K562 (cell line): ENCODE measurements around the gene P4HB. TPM values are rescaled to one million over a fixed set of nuclear protein-coding genes. Genes with fewer than 3 reads are reported as not detected.

Experiments
- CBFA2T3 ChIP-seq: fragments of 450-650 bp; IDR thresholded peaks from 2 replicates; pipeline ENCODE4 v1.6.1; 2017
- CXXC5 ChIP-seq: fragments of 250-450 bp; sonication (Bioruptor Pico); IDR thresholded peaks from 2 replicates; pipeline ENCODE4 v1.8.0; 2022; ENCODE audit warnings: inconsistent platforms, mild to moderate bottlenecking, moderate library complexity
- ESRRB ChIP-seq: fragments of 250-450 bp; sonication (Bioruptor Pico); IDR thresholded peaks from 2 replicates; pipeline ENCODE4 v1.5.0; 2020; ENCODE audit warnings: mild to moderate bottlenecking, moderate library complexity, borderline replicate concordance
- GTF2A2 ChIP-seq: IDR thresholded peaks from 2 replicates; pipeline ENCODE4 v1.6.1; 2016; ENCODE audit warnings: mild to moderate bottlenecking, missing genetic modification characterization, missing compliant biosample characterization
- HCFC1 ChIP-seq: IDR thresholded peaks from 2 replicates; pipeline ENCODE4 v1.6.1; 2012; ENCODE audit warnings: low read depth, low read length, improper control_type of control experiment
- HDAC1 ChIP-seq, 2 experiments: fragments of 450-650 bp; IDR thresholded peaks; 2 replicates each; pipeline ENCODE4 v1.6.1; 2016 to 2017; ENCODE audit warnings: inconsistent platforms in 1 of 2, mild to moderate bottlenecking in 1 of 2, moderate library complexity in 1 of 2
- MAFG ChIP-seq: fragments of 450-650 bp; conservative IDR thresholded peaks from 2 replicates; pipeline ENCODE4 v1.6.1; 2016; ENCODE audit warnings: missing genetic modification characterization, missing compliant biosample characterization
- MTA1 ChIP-seq: fragments of 450-650 bp; IDR thresholded peaks from 2 replicates; pipeline ENCODE4 v1.6.1; 2017; ENCODE audit warnings: borderline replicate concordance
- POLR2G ChIP-seq: fragments of 200-400 bp; formaldehyde crosslinking; IDR thresholded peaks from 2 replicates; pipeline ENCODE4 v1.6.1; 2017; ENCODE audit warnings: low read depth, mild to moderate bottlenecking, antibody characterized with exemption, low read length, moderate library complexity
- RBFOX2 ChIP-seq: fragments of 200-400 bp; formaldehyde crosslinking; IDR thresholded peaks from 2 replicates; pipeline ENCODE4 v1.6.1; 2017; ENCODE audit warnings: low read depth, mild to moderate bottlenecking, low read length, moderate library complexity
- RUNX1 ChIP-seq: sonication (generic); IDR thresholded peaks from 2 replicates; pipeline ENCODE4 v1.6.1; 2016; ENCODE audit warnings: antibody characterized with exemption, low read depth
- SOX6 ChIP-seq: fragments of 450-650 bp; IDR thresholded peaks from 2 replicates; pipeline ENCODE4 v1.6.1; 2014; ENCODE audit warnings: mild to moderate bottlenecking
- STAT5A ChIP-seq: IDR thresholded peaks from 2 replicates; pipeline ENCODE4 v1.6.1; 2012; ENCODE audit warnings: low read length, inconsistent platforms, borderline replicate concordance
- TBP ChIP-seq: optimal IDR thresholded peaks from 2 replicates; pipeline ENCODE3; 2011; ENCODE audit warnings: low read depth, low read length, improper control_type of control experiment
- THRAP3 ChIP-seq: fragments of 450-650 bp; IDR thresholded peaks from 2 replicates; pipeline ENCODE4 v1.6.1; 2016; ENCODE audit warnings: mild to moderate bottlenecking, inconsistent platforms, borderline replicate concordance
- ZFP30 ChIP-seq: fragments of 250-450 bp; sonication (Bioruptor Pico); IDR thresholded peaks from 2 replicates; pipeline ENCODE4 v1.8.0; 2022; ENCODE audit warnings: moderate library complexity, mild to moderate bottlenecking, inconsistent platforms, borderline replicate concordance
- ZNF184 ChIP-seq: sonication (generic); formaldehyde crosslinking; IDR thresholded peaks from 2 replicates; pipeline ENCODE4 v1.5.0; 2020; ENCODE audit warnings: missing genetic modification reagents
- ZNF224 ChIP-seq: sonication (generic); formaldehyde crosslinking; IDR thresholded peaks from 2 replicates; pipeline ENCODE4 v1.8.0; 2022; ENCODE audit warnings: mild to moderate bottlenecking, missing genetic modification reagents
- ZNF282 ChIP-seq: sonication (generic); formaldehyde crosslinking; IDR thresholded peaks from 2 replicates; pipeline ENCODE4 v1.8.1; 2023; ENCODE audit warnings: missing genetic modification reagents
- polyA plus RNA-seq, 8 experiments: library from polyadenylated mRNA; depleted of rRNA in 4 of 8; stranded (reverse) in 5 of 8; unstranded in 3 of 8; fragments of >200 nt; fragmentation: Nextera tagmentation in 2 of 8; fragmentation: Illumina TruSeq in 1 of 8; extraction: Ambion mirVana in 2 of 8; extraction: Trizol in 1 of 8; gene quantifications; 2 replicates each; pipeline versions ENCODE4 v1.2.1 to v1.2.3, GENCODE V29; 2011 to 2014; ENCODE audit warnings: inconsistent platforms in 1 of 8, missing spikeins in 1 of 8
- total RNA-seq, 7 experiments: library from RNA; depleted of rRNA in 6 of 7; stranded (reverse); fragments of >200 nt in 6 of 7; fragmentation: Illumina TruSeq in 2 of 7; extraction: Trizol in 2 of 7; gene quantifications; 2 replicates each; pipeline versions ENCODE4 v1.2.1 to v1.2.3, GENCODE V29; 2011 to 2021; ENCODE audit warnings: low replicate concordance in 1 of 7
- TF ChIP-seq, protein P1 (sequence below): fragments of 450-650 bp; IDR thresholded peaks from 2 replicates; pipeline ENCODE4 v1.6.1; 2017; ENCODE audit warnings: antibody characterized with exemption
- TF ChIP-seq, protein P2 (sequence below): IDR thresholded peaks from 2 replicates; pipeline ENCODE4 v1.6.1; 2012; ENCODE audit warnings: low read depth, low read length, improper control_type of control experiment, borderline replicate concordance
- TF ChIP-seq, protein P3 (sequence below): sonication (generic); formaldehyde crosslinking; IDR thresholded peaks from 2 replicates; pipeline ENCODE4 v1.8.0; 2022; ENCODE audit warnings: missing genetic modification reagents, mild to moderate bottlenecking, borderline replicate concordance
- TF ChIP-seq, protein P4 (sequence below): sonication (generic); formaldehyde crosslinking; IDR thresholded peaks from 2 replicates; pipeline ENCODE4 v1.8.0; 2022; ENCODE audit warnings: mild to moderate bottlenecking, missing genetic modification reagents

P4HB gene
- total and polyA plus RNA-seq, 9 of the 15 experiments (the other 6 are each of a cell fraction or from before 2014, with no cell fraction given): 4.4 to 645 (median 325) TPM

DNA sequence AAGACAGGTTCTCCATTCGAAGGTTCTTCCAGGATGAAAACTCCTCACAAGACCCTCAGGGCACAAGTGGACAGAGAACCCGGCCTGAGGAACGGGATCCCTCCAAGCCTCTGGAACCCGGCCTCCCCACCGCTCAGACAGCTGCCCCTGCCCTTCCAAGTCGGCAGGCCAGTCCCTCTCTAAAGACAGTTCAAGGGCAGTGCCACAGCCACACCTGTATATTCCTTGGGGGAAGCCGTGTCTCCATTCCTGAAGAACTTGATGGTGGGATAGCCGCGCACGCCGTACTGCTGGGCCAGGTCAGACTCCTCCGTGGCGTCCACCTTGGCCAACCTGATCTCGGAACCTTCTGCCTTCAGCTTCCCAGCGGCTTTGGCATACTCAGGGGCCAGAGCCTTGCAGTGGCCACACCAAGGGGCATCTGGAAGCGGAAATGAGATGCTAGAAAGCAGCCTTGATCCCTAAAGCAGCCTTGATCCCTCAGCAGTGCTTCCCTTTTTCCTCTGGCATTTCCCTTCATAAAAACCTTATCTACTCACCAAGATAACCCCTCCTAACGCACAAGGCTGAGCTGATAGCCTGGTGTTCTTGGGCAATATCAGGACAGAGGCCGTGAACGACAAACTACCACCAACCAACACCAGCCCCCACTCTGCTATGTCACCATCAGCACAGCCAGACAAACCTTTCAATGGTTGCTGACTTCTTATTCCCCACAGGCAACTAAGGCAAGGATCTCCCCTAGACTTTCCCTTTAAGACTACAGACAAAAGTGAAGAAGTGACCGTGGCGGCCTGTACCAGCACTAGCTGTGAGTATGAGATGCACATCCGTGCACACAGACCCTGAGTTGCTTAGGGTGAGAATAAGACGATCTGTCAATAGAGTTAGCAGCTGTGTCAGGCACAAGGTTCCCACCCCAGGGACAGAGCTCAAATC is 1.1 kb downstream of the P4HB start (continued):
- TF ChIP-seq ZNF282 (CRISPR knock-in tag) (no peak), POLR2G (peak; percentile 72), GTF2A2 (tag) (no peak), STAT5A (no peak), ZNF224 (0 out of 2 replicates have a peak, but pooled peaks have one; percentile 48), RUNX1 (no peak), MAFG (tag) (no peak), SOX6 (no peak), TBP (peak; percentile 76), HDAC1 (IDR thresholded peaks at IDR 0.05) (peak in 1 of 2 experiments; percentile 42; a peak in 1 of 4 replicates), HCFC1 (no peak), CXXC5 (CRISPR knock-in tag) (peak; percentile 55), CBFA2T3 (peak; percentile 46), MTA1 (no peak), ZNF184 (CRISPR knock-in tag) (no peak), ZFP30 (CRISPR knock-in tag) (no peak), THRAP3 (no peak), RBFOX2 (peak; percentile 72), ESRRB (CRISPR knock-in tag) (no peak)
- TF ChIP-seq, protein P1, sequence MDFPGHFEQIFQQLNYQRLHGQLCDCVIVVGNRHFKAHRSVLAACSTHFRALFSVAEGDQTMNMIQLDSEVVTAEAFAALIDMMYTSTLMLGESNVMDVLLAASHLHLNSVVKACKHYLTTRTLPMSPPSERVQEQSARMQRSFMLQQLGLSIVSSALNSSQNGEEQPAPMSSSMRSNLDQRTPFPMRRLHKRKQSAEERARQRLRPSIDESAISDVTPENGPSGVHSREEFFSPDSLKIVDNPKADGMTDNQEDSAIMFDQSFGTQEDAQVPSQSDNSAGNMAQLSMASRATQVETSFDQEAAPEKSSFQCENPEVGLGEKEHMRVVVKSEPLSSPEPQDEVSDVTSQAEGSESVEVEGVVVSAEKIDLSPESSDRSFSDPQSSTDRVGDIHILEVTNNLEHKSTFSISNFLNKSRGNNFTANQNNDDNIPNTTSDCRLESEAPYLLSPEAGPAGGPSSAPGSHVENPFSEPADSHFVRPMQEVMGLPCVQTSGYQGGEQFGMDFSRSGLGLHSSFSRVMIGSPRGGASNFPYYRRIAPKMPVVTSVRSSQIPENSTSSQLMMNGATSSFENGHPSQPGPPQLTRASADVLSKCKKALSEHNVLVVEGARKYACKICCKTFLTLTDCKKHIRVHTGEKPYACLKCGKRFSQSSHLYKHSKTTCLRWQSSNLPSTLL: no peak
- TF ChIP-seq, protein P2, sequence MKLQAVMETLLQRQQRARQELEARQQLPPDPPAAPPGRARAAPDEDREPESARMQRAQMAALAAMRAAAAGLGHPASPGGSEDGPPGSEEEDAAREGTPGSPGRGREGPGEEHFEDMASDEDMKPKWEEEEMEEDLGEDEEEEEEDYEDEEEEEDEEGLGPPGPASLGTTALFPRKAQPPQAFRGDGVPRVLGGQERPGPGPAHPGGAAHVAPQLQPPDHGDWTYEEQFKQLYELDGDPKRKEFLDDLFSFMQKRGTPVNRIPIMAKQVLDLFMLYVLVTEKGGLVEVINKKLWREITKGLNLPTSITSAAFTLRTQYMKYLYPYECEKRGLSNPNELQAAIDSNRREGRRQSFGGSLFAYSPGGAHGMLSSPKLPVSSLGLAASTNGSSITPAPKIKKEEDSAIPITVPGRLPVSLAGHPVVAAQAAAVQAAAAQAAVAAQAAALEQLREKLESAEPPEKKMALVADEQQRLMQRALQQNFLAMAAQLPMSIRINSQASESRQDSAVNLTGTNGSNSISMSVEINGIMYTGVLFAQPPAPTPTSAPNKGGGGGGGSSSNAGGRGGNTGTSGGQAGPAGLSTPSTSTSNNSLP: no peak
- TF ChIP-seq, protein P3, sequence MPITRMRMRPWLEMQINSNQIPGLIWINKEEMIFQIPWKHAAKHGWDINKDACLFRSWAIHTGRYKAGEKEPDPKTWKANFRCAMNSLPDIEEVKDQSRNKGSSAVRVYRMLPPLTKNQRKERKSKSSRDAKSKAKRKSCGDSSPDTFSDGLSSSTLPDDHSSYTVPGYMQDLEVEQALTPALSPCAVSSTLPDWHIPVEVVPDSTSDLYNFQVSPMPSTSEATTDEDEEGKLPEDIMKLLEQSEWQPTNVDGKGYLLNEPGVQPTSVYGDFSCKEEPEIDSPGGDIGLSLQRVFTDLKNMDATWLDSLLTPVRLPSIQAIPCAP: no peak
- TF ChIP-seq, protein P4, sequence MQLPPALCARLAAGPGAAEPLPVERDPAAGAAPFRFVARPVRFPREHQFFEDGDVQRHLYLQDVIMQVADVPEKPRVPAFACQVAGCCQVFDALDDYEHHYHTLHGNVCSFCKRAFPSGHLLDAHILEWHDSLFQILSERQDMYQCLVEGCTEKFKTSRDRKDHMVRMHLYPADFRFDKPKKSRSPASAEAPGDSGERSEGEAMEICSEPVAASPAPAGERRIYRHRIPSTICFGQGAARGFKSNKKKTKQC (CRISPR knock-in tag): peak; percentile 52; the same call in 1 of the 2 replicates
